Pancreas (tissue), 10 donors: ENCODE measurements around the gene ADAM19. TPM values are rescaled to one million over a fixed set of nuclear protein-coding genes. Genes with fewer than 3 reads are reported as not detected.

ENCODE experiments used
- ATAC-seq, 4 donors: fragments of 200-7000 bp; cut with Tn5 transposase; one replicate each; pipeline versions ENCODE4 v1.8.0 to v1.9.1; 2020; ENCODE audit warnings: mild to moderate bottlenecking in 4 of 4, moderate library complexity in 4 of 4
- DNase-seq, 6 donors: peaks; one replicate each; pipeline ENCODE4 v3.0.0-alpha.2; 2020
- FAIRE-seq: peaks from 2 replicates; lab custom pipeline; 2012; peaks lifted over from hg19 to GRCh38; lab: Jason Lieb, UNC
- H3K27ac ChIP-seq, 4 donors: fragments of 200-600 bp; sonication (generic); 1 replicate in 3 of 4; 2 replicates in 1 of 4; pipeline versions ENCODE4 v1.5.0 to v1.8.0; 2020
- H3K27me3 ChIP-seq, 4 donors: fragments of 200-600 bp; one replicate each; pipeline ENCODE4 v1.8.0; 2021
- H3K36me3 ChIP-seq, 3 donors: fragments of 200-600 bp; sonication (generic) in 1 of 3; one replicate each; pipeline versions ENCODE4 v1.5.0 to v1.8.0; 2020 to 2021
- H3K4me1 ChIP-seq, 3 donors: fragments of 200-600 bp; one replicate each; pipeline ENCODE4 v1.8.0; 2021
- H3K4me3 ChIP-seq, 4 donors: fragments of 200-600 bp; sonication (generic) in 2 of 4; one replicate each; pipeline versions ENCODE4 v1.5.0 to v1.8.0; 2020 to 2021
- H3K9me3 ChIP-seq, 4 donors: fragments of 200-600 bp; one replicate each; pipeline ENCODE4 v1.8.0; 2021
- WGBS, 2 donors: extraction: QIAGEN DNeasy Blood & Tissue Kit; methylation state at CpG; one replicate each; pipeline ENCODE4 v1.1.7; 2013; 5-methylcytosine and 5-hydroxymethylcytosine counted together
- intact Hi-C, 3 donors: fragments of 100-400 bp; cut with DNase I; formaldehyde crosslinking; loops; one replicate each; pipeline versions ENCODE4 v1.11.1 to v1.14.2; 2022
- polyA plus RNA-seq, 2 donors: library from polyadenylated mRNA; stranded (reverse); fragments of 200-250 nt; gene quantifications; one replicate each; pipeline ENCODE4 v1.2.3, GENCODE V29; 2013
- total RNA-seq, 6 donors: library from RNA; stranded (reverse); fragmentation: NEBNext Ultra II Directional in 4 of 6; extraction: Animal tissue kit (Norgen Biotek cat#: 25700) in 4 of 6; gene quantifications; one replicate each; pipeline versions ENCODE4 v1.2.1 to v1.2.4, GENCODE V29; 2021 to 2023
- TF ChIP-seq, protein P1 (sequence below), 4 donors: fragments of 200-600 bp; sonication (generic) in 3 of 4; IDR thresholded peaks; one replicate each; pipeline versions ENCODE4 v1.5.0 to v1.8.0; 2021; ENCODE audit warnings: antibody characterized with exemption in 4 of 4
- donor health status: healthy with polysubstance abuse.
- donor health status: DM: no; HTN: no; CAD: no; lungs with moderate emphysema.
- donor health status: DM: no; HTN: no; CAD: no.
- donor health status: control.
- donor health status: control.
- donor health status: Bipolar disorder and iron deficiency.
- donor health status: DM: yes; HTN: yes; CAD: no.
- donor health status: DM: no; HTN: no; CAD: no.
- donor health status: DM: no; HTN: no; CAD: no.
- donor health status: DM: yes; HTN: yes; CAD: no.

Gene ADAM19
- total and polyA plus RNA-seq, 8 donors = 0.38 to 3.0 (median 0.69) TPM

DNA sequence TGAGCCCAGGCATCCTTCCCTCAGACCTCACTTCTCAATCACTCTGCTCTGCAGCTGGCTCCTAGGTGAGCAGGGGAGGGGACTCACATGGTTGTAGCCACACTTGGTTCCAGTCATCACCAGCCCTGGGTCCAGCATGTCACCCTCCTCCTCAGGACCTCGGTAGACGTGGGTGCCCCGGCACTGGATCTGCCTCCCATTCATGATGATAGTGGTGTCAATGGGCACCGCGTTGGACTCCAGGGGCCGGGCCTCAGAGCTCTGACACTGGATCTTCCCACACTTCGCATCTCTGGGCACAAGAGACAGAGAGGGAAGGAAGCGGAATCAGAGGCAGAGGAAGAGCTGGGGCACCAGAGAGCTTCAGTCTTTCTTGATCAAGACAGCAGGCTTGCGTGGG lies 82.7 kb downstream of the ADAM19 start:
- DNase-seq (no peak), ATAC-seq (no peak), FAIRE-seq (no peak)
- Histone ChIP-seq H3K4me1 (no peaks in the 10 kb centered on the region), H3K9me3 (no peaks in the 10 kb centered on the region), H3K27ac (no peak overlapping the region), H3K4me3 (no peak overlapping the region), H3K27me3 (no peaks in the 10 kb centered on the region), H3K36me3 (no peaks in the 10 kb centered on the region)
- intact Hi-C loops = no loop called here
- WGBS, 2 donors = 89 to 96% methylated on average over 9 of the region's 9 CpGs
- TF ChIP-seq, protein P1, sequence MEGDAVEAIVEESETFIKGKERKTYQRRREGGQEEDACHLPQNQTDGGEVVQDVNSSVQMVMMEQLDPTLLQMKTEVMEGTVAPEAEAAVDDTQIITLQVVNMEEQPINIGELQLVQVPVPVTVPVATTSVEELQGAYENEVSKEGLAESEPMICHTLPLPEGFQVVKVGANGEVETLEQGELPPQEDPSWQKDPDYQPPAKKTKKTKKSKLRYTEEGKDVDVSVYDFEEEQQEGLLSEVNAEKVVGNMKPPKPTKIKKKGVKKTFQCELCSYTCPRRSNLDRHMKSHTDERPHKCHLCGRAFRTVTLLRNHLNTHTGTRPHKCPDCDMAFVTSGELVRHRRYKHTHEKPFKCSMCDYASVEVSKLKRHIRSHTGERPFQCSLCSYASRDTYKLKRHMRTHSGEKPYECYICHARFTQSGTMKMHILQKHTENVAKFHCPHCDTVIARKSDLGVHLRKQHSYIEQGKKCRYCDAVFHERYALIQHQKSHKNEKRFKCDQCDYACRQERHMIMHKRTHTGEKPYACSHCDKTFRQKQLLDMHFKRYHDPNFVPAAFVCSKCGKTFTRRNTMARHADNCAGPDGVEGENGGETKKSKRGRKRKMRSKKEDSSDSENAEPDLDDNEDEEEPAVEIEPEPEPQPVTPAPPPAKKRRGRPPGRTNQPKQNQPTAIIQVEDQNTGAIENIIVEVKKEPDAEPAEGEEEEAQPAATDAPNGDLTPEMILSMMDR (IDR thresholded peaks at IDR 0.05) = no peak

DNA sequence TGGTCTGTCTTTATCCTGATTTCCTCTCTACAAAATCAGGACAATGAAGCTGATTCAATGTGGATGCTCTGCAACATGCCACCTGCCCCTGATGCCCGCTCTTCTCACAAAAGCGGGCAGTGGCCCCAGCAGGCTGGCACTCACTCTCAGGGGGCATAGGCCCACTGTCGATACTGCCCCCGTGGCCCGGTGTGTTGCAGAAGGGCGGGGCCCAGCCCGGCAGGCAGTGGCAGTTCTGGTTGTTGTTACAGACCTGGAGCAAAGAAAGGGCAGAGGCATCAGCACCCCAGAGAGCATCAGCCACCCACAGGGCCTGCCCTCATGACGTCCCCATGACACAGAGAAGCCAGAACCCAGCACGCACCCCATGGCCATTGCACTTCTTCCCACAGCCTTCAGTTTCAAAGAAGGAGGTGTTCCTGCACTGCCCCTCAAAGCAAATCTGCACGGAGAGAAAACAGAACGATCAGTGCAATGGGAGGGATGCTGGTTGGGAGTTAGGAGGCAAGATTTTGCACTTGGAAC lies 84.0 kb downstream of the ADAM19 start:
- TF ChIP-seq, protein P1 (IDR thresholded peaks at IDR 0.05) = no peak
- ATAC-seq (no peak), FAIRE-seq (no peak), DNase-seq (no peak)
- H3K36me3 ChIP-seq = no peaks in the 10 kb centered on the region
- H3K4me1 ChIP-seq = peaks cover 0 to 10% (median 0%) of the 10 kb centered on the region in 3 donors
- H3K4me3 ChIP-seq = no peak overlapping the region
- intact Hi-C loops = no loop called here
- H3K27me3 ChIP-seq = no peaks in the 10 kb centered on the region
- H3K27ac ChIP-seq = no peak overlapping the region
- WGBS, 2 donors = 86% methylated on average over 11 of the region's 11 CpGs
- H3K9me3 ChIP-seq = no peaks in the 10 kb centered on the region

DNA sequence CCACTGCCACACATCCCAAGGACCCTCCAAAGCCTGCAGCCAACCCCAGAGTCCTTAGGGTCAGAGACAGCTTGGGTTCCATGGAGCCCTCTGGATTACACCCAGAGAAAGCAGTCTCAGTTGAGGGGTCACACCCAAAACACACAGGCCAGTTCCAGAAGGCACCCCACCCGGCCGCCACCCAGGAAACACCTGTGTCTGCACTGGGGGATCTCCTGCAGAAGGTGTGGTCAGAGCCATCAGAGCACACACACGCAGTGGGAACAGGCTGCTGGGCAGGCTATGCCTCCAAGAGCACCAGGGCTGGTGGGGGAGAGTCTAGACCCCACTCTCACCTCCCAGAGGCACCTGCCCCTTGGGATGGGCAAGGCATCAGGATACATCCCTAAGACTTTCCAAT lies 88.2 kb downstream of the ADAM19 start:
- Histone ChIP-seq H3K27ac (no peak overlapping the region), H3K36me3 (no peaks in the 10 kb centered on the region), H3K9me3 (no peaks in the 10 kb centered on the region), H3K4me3 (no peak overlapping the region), H3K4me1 (peaks cover 0 to 12% (median 0%) of the 10 kb centered on the region in 3 donors), H3K27me3 (no peaks in the 10 kb centered on the region)
- 94 to 98% methylated on average over 3 of the region's 3 CpGs for WGBS, 2 donors
- intact Hi-C loops = no loop called here
- DNase-seq (no peak), FAIRE-seq (no peak), ATAC-seq (no peak)
- TF ChIP-seq, protein P1 (IDR thresholded peaks at IDR 0.05) = no peak

DNA sequence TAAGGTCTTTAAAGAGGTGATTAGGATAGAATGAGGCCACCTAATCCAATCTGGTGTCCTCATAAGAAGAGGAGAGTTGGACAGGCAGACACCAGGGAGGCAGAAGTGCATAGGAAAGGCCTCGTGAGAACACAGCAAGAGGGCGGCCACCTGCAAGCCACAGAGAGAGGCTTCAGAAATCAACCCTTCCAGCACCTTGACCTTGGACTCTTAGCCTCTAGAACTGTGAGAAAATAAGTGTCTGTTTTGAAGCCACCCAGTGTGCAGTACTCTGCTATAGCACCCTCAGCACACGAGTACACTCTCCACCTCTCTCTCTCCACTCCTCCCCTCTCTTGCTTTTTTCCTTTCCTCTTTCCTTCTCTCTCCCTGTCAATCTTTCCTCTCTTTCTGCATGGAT lies 88.7 kb downstream of the ADAM19 start:
- H3K4me1 ChIP-seq = peaks cover 0 to 12% (median 0%) of the 10 kb centered on the region in 3 donors
- DNase-seq = peak in 1 of 6 donors; percentile 24
- FAIRE-seq = no peak
- H3K27ac ChIP-seq = no peak overlapping the region
- no peak overlapping the region for H3K4me3 ChIP-seq
- H3K27me3 ChIP-seq = no peaks in the 10 kb centered on the region
- 32 to 43% methylated on average over 3 of the region's 3 CpGs for WGBS, 2 donors
- no peaks in the 10 kb centered on the region for H3K9me3 ChIP-seq
- H3K36me3 ChIP-seq = no peaks in the 10 kb centered on the region
- peak; percentile 59 to 94 (median 72) for ATAC-seq
- intact Hi-C loops = no loop called here
- TF ChIP-seq, protein P1 (IDR thresholded peaks at IDR 0.05) = no peak

DNA sequence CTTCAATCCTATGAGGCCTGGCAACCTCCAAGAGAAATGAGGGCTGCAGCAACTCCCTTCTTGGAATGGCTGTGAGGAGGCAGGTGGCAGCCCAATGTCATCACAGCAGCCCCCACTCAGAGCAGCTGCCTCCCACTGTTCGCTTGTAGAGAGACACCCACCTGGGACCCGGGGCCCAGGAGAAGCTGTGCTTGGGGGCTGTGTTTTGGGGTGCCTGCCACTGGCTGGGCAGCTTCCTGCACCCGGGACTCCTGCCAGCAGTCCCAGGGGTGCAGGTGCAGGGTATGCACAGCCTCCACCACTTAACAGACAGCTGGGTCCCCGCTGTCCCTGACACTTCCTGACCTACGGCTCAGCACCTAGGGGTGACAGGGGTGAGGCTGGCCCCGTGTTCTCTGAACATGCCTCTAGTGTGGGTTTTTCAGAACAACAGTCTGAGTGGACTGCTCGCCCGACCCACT lies 89.3 kb downstream of the ADAM19 start:
- no peaks in the 10 kb centered on the region for H3K27me3 ChIP-seq
- TF ChIP-seq, protein P1 (IDR thresholded peaks at IDR 0.05) = no peak
- ATAC-seq (peak in 1 of 4 donors; percentile 22), DNase-seq (peak in 1 of 6 donors; percentile 57), FAIRE-seq (no peak)
- H3K27ac ChIP-seq = no peak overlapping the region
- no peaks in the 10 kb centered on the region for H3K9me3 ChIP-seq
- intact Hi-C loops = no loop called here
- H3K36me3 ChIP-seq = no peaks in the 10 kb centered on the region
- peaks cover 0 to 12% (median 0%) of the 10 kb centered on the region in 3 donors for H3K4me1 ChIP-seq
- WGBS, 2 donors = 85 to 88% methylated on average over 8 of the region's 8 CpGs
- H3K4me3 ChIP-seq = no peak overlapping the region
